K562 (cell line): Measurements from ENCODE around the gene SKAP1. TPM values are rescaled to one million over a fixed set of nuclear protein-coding genes. Genes with fewer than 3 reads are reported as not detected.

Source experiments
- ATAC-seq: fragments of 200-7000 bp; cut with Tn5 transposase; 3 replicates; pipeline ENCODE4 v1.9.1; 2020; ENCODE audit warnings: moderate library complexity
- BruUV-seq: library from RNA; stranded (reverse); fragments of 400-500 nt; replicated peaks from 2 replicates; lab custom pipeline; 2021; lab: Mats Ljungman, UMichigan
- CTCF ChIA-PET: fragments of 300-600 bp; formaldehyde crosslinking; extraction: SDS; loops from one replicate; lab custom pipeline; 2021; ENCODE audit warnings: low intra/inter-chr PET ratio; lab: Yijun Ruan, JAX
- POLR2A ChIA-PET: fragments of 300-600, 350-650 bp; sonication (Branson Sonifier 250); formaldehyde crosslinking; extraction: SDS; loops from one replicate; lab custom pipeline; 2021; ENCODE audit warnings: antibody characterized with exemption, inconsistent platforms; lab: Yijun Ruan, JAX
- DNase-seq, 4 experiments: peaks; one replicate each; pipeline versions ENCODE4 v3.0.0 to v3.0.0-alpha.2; 2011 to 2018; ENCODE audit warnings: low spot score in 3 of 4, mixed read lengths in 3 of 4; ENCODE audit errors: extremely low read depth in 1 of 4
- FAIRE-seq: peaks from 2 replicates; lab custom pipeline; 2011; peaks lifted over from hg19 to GRCh38; lab: Jason Lieb, UNC
- H2AFZ ChIP-seq: 2 replicates; pipeline ENCODE4 v1.6.0; 2011; ENCODE audit warnings: low read depth, low read length, control low read depth, inconsistent platforms
- H3K27ac ChIP-seq: fragments of 200-600 bp; 3 replicates; pipeline ENCODE4 v1.8.0; 2011; ENCODE audit warnings: low read depth, mild to moderate bottlenecking, control low read depth, inconsistent platforms, low read length, moderate library complexity, mixed read lengths; ENCODE audit errors: extremely low read depth
- H3K27me3 ChIP-seq, 2 experiments: fragments of 300-600 bp in 1 of 2; 2 replicates in 1 of 2; 3 replicates in 1 of 2; pipeline versions ENCODE4 v1.6.0 to v1.8.0; 2011; ENCODE audit warnings: inconsistent platforms in 2 of 2, low read length in 2 of 2, mild to moderate bottlenecking in 1 of 2, mixed read lengths in 1 of 2, moderate library complexity in 1 of 2; ENCODE audit not compliant: control insufficient read depth in 2 of 2, insufficient read depth in 2 of 2
- H3K36me3 ChIP-seq: fragments of 300-600 bp; 3 replicates; pipeline ENCODE4 v1.8.0; 2011; ENCODE audit warnings: mild to moderate bottlenecking, low read length, inconsistent platforms; ENCODE audit not compliant: control insufficient read depth, insufficient read depth
- H3K4me1 ChIP-seq, 2 experiments: fragments of 200-600 bp in 1 of 2; replicated peaks in 1 of 2; 2 replicates in 1 of 2; 3 replicates in 1 of 2; pipeline versions ENCODE4 v1.5.1 to v1.8.0; 2011; ENCODE audit warnings: inconsistent platforms in 2 of 2, low read length in 2 of 2, mild to moderate bottlenecking in 1 of 2, mixed read lengths in 1 of 2, moderate library complexity in 1 of 2; ENCODE audit not compliant: control insufficient read depth in 2 of 2, insufficient read depth in 2 of 2
- H3K4me2 ChIP-seq: 2 replicates; pipeline ENCODE4 v1.6.1; 2011; ENCODE audit warnings: low read length, control low read depth, inconsistent platforms, mixed read lengths; ENCODE audit not compliant: insufficient read depth
- H3K4me3 ChIP-seq: fragments of 200-600 bp; sonication (generic), shearing (Covaris generic); 2 replicates; pipeline ENCODE4 v1.5.1; 2016; ENCODE audit warnings: control low read depth, inconsistent platforms
- H3K79me2 ChIP-seq: fragments of 200-600 bp; 3 replicates; pipeline ENCODE4 v1.8.0; 2011; ENCODE audit warnings: low read length, inconsistent platforms; ENCODE audit not compliant: control insufficient read depth, insufficient read depth
- H3K9ac ChIP-seq, 2 experiments: 2 replicates each; pipeline versions ENCODE4 v1.6.0 to v1.6.1; 2011; ENCODE audit warnings: low read depth in 2 of 2, low read length in 2 of 2, control low read depth in 1 of 2, inconsistent platforms in 1 of 2, mild to moderate bottlenecking in 1 of 2, mixed read lengths in 1 of 2; ENCODE audit not compliant: insufficient read depth in 1 of 2
- H3K9me1 ChIP-seq: one replicate; pipeline ENCODE4 v1.6.0; 2011; ENCODE audit warnings: inconsistent platforms, mild to moderate bottlenecking, low read length, moderate library complexity; ENCODE audit not compliant: control insufficient read depth, insufficient read depth
- H3K9me3 ChIP-seq: replicated peaks from 2 replicates; pipeline ENCODE4 v1.5.1; 2011; ENCODE audit warnings: low read depth, low read length, inconsistent platforms; ENCODE audit not compliant: control insufficient read depth, insufficient read depth
- H4K20me1 ChIP-seq: replicated peaks from 2 replicates; pipeline ENCODE4 v1.6.1; 2011; ENCODE audit warnings: low read length, inconsistent platforms, mixed read lengths; ENCODE audit not compliant: control insufficient read depth, insufficient read depth
- ATF3 ChIP-seq, 2 experiments: fragments of 450-650 bp in 1 of 2; sonication (generic) in 1 of 2; formaldehyde crosslinking in 1 of 2; IDR thresholded peaks in 1 of 2; conservative IDR thresholded peaks in 1 of 2; 2 replicates each; pipeline versions ENCODE4 v1.6.1 to v1.8.1; 2016 to 2023; ENCODE audit warnings: mild to moderate bottlenecking in 2 of 2, moderate library complexity in 2 of 2, inconsistent platforms in 1 of 2, missing genetic modification reagents in 1 of 2
- ATF7 ChIP-seq: fragments of 450-650 bp; IDR thresholded peaks from 2 replicates; pipeline ENCODE4 v1.7.1; 2014; ENCODE audit warnings: mild to moderate bottlenecking, moderate library complexity
- IRF2 ChIP-seq: sonication (generic); formaldehyde crosslinking; IDR thresholded peaks from 2 replicates; pipeline ENCODE4 v1.8.1; 2022; ENCODE audit warnings: mild to moderate bottlenecking, missing genetic modification reagents
- JUN ChIP-seq, 2 experiments: sonication (generic) in 1 of 2; formaldehyde crosslinking in 1 of 2; IDR thresholded peaks; 2 replicates each; pipeline versions ENCODE4 v1.6.1 to v1.8.0; 2012 to 2022; ENCODE audit warnings: borderline replicate concordance in 2 of 2, mild to moderate bottlenecking in 2 of 2, improper control_type of control experiment in 1 of 2, low read depth in 1 of 2, low read length in 1 of 2, missing genetic modification reagents in 1 of 2
- MBD2 ChIP-seq: sonication (generic); IDR thresholded peaks from 2 replicates; pipeline ENCODE4 v1.6.1; 2016; ENCODE audit warnings: low read depth, borderline replicate concordance
- MEIS2 ChIP-seq: fragments of 450-650 bp; IDR thresholded peaks from 2 replicates; pipeline ENCODE4 v1.6.1; 2014; ENCODE audit warnings: mild to moderate bottlenecking; ENCODE audit not compliant: partially characterized antibody
- SAP30 ChIP-seq: fragments of 200-600 bp; sonication (generic); IDR thresholded peaks from 2 replicates; pipeline ENCODE4 v1.6.1; 2012; ENCODE audit warnings: borderline replicate concordance, low read depth, mild to moderate bottlenecking, moderate library complexity, low read length, control low read depth, inconsistent platforms; ENCODE audit not compliant: insufficient read depth, poor library complexity, severe bottlenecking
- ZKSCAN1 ChIP-seq: fragments of 150-350 bp; IDR thresholded peaks from 2 replicates; pipeline ENCODE4 v1.6.1; 2016; ENCODE audit warnings: low read depth, low read length
- ZNF197 ChIP-seq: fragments of 200-800 bp; sonication (Bioruptor generic); IDR thresholded peaks from 2 replicates; pipeline ENCODE4 v1.6.1; 2016; ENCODE audit warnings: low read depth, missing genetic modification characterization, missing compliant biosample characterization
- WGBS: fragments of 100-300 bp; shearing (Covaris generic); methylation state at CpG from one replicate; pipeline ENCODE4 v1.1.6; 2016; ENCODE audit warnings: low coverage, mixed read lengths; ENCODE audit not compliant: insufficient coverage; ENCODE audit errors: missing lambda C conversion rate; 5-methylcytosine and 5-hydroxymethylcytosine counted together
- in situ Hi-C: fragments of 300-500 bp; cut with MboI; formaldehyde crosslinking; loops from 4 replicates; pipeline ENCODE4 v1.15.0; 2018; ENCODE audit warnings: inconsistent platforms, mixed read lengths
- intact Hi-C: fragments of 100-400 bp; cut with micrococcal nuclease; formaldehyde crosslinking; loops from 2 replicates; pipeline ENCODE4 v1.14.2; 2022
- polyA plus RNA-seq, 8 experiments: library from polyadenylated mRNA; depleted of rRNA in 4 of 8; stranded (reverse) in 5 of 8; unstranded in 3 of 8; fragments of >200 nt; fragmentation: Nextera tagmentation in 2 of 8; fragmentation: Illumina TruSeq in 1 of 8; extraction: Ambion mirVana in 2 of 8; extraction: Trizol in 1 of 8; gene quantifications; 2 replicates each; pipeline versions ENCODE4 v1.2.1 to v1.2.3, GENCODE V29; 2011 to 2014; ENCODE audit warnings: inconsistent platforms in 1 of 8, missing spikeins in 1 of 8
- total RNA-seq, 7 experiments: library from RNA; depleted of rRNA in 6 of 7; stranded (reverse); fragments of >200 nt in 6 of 7; fragmentation: Illumina TruSeq in 2 of 7; extraction: Trizol in 2 of 7; gene quantifications; 2 replicates each; pipeline versions ENCODE4 v1.2.1 to v1.2.3, GENCODE V29; 2011 to 2021; ENCODE audit warnings: low replicate concordance in 1 of 7
- TF ChIP-seq, protein P1 (sequence below): fragments of 200-400 bp; formaldehyde crosslinking; IDR thresholded peaks from 2 replicates; pipeline ENCODE4 v1.6.1; 2017; ENCODE audit warnings: mild to moderate bottlenecking, low read depth, low read length, moderate library complexity

Gene SKAP1
- total and polyA plus RNA-seq, 9 of the 15 experiments (the other 6 are each of a cell fraction or from before 2014, with no cell fraction given) = 0.06 to 0.80 (median 0.10) TPM; not detected in 4

DNA sequence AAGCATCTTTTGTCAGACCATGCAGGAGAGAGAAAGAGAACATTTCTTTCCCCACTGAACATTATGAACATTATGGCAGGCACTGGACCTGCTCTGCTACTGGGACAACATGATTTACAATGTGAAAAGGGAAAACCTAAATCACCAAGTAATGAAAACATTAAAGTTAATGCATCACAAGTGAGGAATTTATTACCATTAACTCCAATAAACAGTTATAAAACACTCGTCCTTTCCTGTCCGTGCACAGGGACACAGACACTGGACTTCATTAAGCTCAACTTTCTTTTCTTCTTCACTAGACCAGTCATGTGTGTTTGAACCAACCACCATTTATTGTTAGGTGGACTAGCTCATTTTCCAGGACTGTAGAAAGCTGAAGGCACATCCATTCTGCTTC, 227.1 kb downstream of the SKAP1 start:
- ATAC-seq (no peak), FAIRE-seq (no peak), DNase-seq (no peak)
- 5% methylated on average over 2 of the region's 2 CpGs for WGBS
- in situ Hi-C loops = no loop called here
- no peaks in the 10 kb centered on the region for H4K20me1 ChIP-seq
- no peak overlapping the region for H3K27ac ChIP-seq
- H3K9ac ChIP-seq = no peak overlapping the region
- H3K79me2 ChIP-seq = no peaks in the 10 kb centered on the region
- intact Hi-C loops = no loop called here
- H3K4me2 ChIP-seq = no peak overlapping the region
- BruUV-seq = no TSS peak
- no peaks in the 10 kb centered on the region for H3K36me3 ChIP-seq
- no peaks in the 10 kb centered on the region for H3K9me1 ChIP-seq
- no peaks in the 10 kb centered on the region for H3K9me3 ChIP-seq
- no peak overlapping the region for H2AFZ ChIP-seq
- ChIA-PET CTCF (interaction anchor here (0.5 kb wide), 1 partner anchor 114 kb away, joined by 3 read pairs; no protein-coding TSS in a partner anchor), POLR2A (interaction anchor here (0.7 kb wide), 1 partner anchor 12 kb away, joined by 3 read pairs; no protein-coding TSS in a partner anchor)
- peaks cover 0 to 4% of the 10 kb centered on the region in 2 experiments; a peak in 2 of 5 replicates for H3K27me3 ChIP-seq
- TF ChIP-seq SAP30 (no peak), IRF2 (CRISPR knock-in tag) (no peak), ZKSCAN1 (no peak)
- H3K4me1 ChIP-seq = peaks cover 0 to 5% of the 10 kb centered on the region in 2 experiments; a peak in 1 of 5 replicates
- no peak overlapping the region for H3K4me3 ChIP-seq

DNA sequence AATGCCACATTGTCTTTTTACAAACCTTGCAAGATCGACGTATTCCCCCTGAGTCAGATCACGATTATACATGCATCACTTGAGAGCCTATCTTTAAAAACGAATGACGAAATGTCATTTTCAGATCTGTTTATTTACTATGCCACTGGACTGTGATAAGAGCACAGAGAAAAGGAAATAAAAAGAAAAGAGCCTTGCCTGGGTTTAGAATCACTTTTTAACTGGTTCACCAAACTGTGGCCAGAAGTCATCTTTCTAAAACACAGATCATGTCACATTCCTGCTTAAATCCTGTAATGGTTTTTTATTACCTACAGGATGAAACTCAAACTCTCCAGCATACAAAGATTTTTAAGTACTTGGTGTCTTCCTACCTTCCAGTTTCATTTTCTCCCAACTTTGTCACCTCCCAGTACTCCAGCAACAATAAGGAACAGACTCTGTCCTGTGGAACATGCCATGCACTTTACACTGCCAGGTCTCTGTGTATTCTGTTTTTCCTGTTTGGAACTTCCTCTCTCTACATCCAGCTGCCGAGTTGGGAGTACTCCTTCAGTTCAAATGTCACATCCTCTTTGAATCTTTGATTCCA, 231.0 kb downstream of the SKAP1 start:
- Histone ChIP-seq H3K79me2 (no peaks in the 10 kb centered on the region), H3K4me3 (no peak overlapping the region), H3K36me3 (no peaks in the 10 kb centered on the region), H3K4me1 (peaks cover 0 to 5% of the 10 kb centered on the region in 2 experiments; a peak in 1 of 5 replicates), H3K9me1 (no peaks in the 10 kb centered on the region), H2AFZ (peak overlapping the region; percentile 25), H3K9ac (no peak overlapping the region), H3K9me3 (no peaks in the 10 kb centered on the region), H4K20me1 (no peaks in the 10 kb centered on the region), H3K27me3 (peaks cover 0 to 18% of the 10 kb centered on the region in 2 experiments; a peak in 2 of 5 replicates), H3K27ac (no peak overlapping the region), H3K4me2 (no peak overlapping the region)
- DNase-seq = no peak
- in situ Hi-C loops (no loop called here), intact Hi-C loops (no loop called here)
- FAIRE-seq = no peak
- no TSS peak for BruUV-seq
- CTCF ChIA-PET = no interaction called here
- no peak for ATAC-seq
- POLR2A ChIA-PET = no interaction called here
- WGBS = 0% methylated on average over 6 of the region's 6 CpGs
- peak; percentile 41 for TF ChIP-seq MEIS2
- peak; percentile 44; the same call in 1 of the 2 replicates for TF ChIP-seq ATF7
- TF ChIP-seq ZNF197 (CRISPR knock-in tag) = no peak
- TF ChIP-seq, protein P1, sequence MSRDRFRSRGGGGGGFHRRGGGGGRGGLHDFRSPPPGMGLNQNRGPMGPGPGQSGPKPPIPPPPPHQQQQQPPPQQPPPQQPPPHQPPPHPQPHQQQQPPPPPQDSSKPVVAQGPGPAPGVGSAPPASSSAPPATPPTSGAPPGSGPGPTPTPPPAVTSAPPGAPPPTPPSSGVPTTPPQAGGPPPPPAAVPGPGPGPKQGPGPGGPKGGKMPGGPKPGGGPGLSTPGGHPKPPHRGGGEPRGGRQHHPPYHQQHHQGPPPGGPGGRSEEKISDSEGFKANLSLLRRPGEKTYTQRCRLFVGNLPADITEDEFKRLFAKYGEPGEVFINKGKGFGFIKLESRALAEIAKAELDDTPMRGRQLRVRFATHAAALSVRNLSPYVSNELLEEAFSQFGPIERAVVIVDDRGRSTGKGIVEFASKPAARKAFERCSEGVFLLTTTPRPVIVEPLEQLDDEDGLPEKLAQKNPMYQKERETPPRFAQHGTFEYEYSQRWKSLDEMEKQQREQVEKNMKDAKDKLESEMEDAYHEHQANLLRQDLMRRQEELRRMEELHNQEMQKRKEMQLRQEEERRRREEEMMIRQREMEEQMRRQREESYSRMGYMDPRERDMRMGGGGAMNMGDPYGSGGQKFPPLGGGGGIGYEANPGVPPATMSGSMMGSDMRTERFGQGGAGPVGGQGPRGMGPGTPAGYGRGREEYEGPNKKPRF = no peak
- TF ChIP-seq MBD2 = no peak
- peak; percentile 65; the same call in 1 of the 2 replicates for TF ChIP-seq ATF3 (IDR thresholded peaks at IDR 0.05)
- no peak for TF ChIP-seq ATF3 (CRISPR knock-in tag; conservative IDR thresholded peaks at IDR 0.05)
- TF ChIP-seq JUN (IDR thresholded peaks at IDR 0.05; ENCODE audit: borderline replicate concordance, low read depth, low read length) = no peak
- TF ChIP-seq JUN (CRISPR knock-in tag; IDR thresholded peaks at IDR 0.05; ENCODE audit: borderline replicate concordance) = no peak
